Coronary artery (tissue), 2 donors: Measurements from ENCODE around the gene NLRP6.
"Not testable (repeated sequence)": the region's sequence is repeated elsewhere in the genome, so short reads cannot be mapped to it uniquely, and the experiment has no call there.

ENCODE experiments used
- DNase-seq: peaks from one replicate; pipeline ENCODE4 v3.0.0-alpha.2; 2017; ENCODE audit warnings: low spot score
- H3K27ac ChIP-seq, 2 donors: fragments of 200-600 bp; sonication (generic); one replicate each; pipeline ENCODE4 v1.5.1; 2016 to 2019
- H3K4me3 ChIP-seq: fragments of 200-600 bp; sonication (generic); 2 replicates; pipeline ENCODE4 v1.5.1; 2016; ENCODE audit warnings: mild to moderate bottlenecking, moderate library complexity
- CTCF ChIP-seq: fragments of 200-600 bp; sonication (generic); IDR thresholded peaks from one replicate; pipeline ENCODE4 v1.5.1; 2019; ENCODE audit warnings: antibody characterized with exemption

The NLRP6 gene

GRCh38 chr11:299951-300735 is 21.9 kb downstream of the NLRP6 start:
- DNase-seq, result no peak
- H3K27ac ChIP-seq, result no peak overlapping the region
- no peak for TF ChIP-seq CTCF
- H3K4me3 ChIP-seq, result no peak overlapping the region

GRCh38 chr11:303363-303762 is 25.2 kb downstream of the NLRP6 start:
- TF ChIP-seq CTCF, result no peak
- Histone ChIP-seq H3K4me3 (no peak overlapping the region), H3K27ac (no peak overlapping the region)
- DNase-seq, result no peak

DNA sequence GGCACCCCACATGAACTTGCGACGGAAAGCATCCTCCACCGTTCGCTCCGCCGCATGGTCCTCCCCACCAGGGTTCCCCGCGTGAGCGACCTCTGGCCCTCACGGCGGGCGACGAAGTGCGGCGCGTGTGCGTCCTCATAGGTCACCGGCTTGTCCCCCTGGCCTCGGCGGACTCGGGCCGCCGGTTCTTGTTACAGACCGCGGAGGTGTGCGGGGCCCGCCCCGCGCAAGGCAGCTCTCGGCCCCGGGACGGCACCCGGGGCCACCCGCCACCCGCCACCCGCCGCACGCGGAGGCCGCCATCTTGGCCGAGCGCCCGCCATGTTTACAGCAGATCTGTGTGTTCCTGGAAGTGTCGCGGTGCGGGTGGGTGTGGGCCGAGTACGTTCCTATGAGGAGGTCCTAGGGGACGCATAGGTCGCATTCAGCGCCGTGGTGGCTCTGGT is 25.9 kb downstream of the NLRP6 start:
- Histone ChIP-seq H3K27ac (no peak overlapping the region), H3K4me3 (no peak overlapping the region)
- no peak for DNase-seq
- no peak for TF ChIP-seq CTCF

DNA sequence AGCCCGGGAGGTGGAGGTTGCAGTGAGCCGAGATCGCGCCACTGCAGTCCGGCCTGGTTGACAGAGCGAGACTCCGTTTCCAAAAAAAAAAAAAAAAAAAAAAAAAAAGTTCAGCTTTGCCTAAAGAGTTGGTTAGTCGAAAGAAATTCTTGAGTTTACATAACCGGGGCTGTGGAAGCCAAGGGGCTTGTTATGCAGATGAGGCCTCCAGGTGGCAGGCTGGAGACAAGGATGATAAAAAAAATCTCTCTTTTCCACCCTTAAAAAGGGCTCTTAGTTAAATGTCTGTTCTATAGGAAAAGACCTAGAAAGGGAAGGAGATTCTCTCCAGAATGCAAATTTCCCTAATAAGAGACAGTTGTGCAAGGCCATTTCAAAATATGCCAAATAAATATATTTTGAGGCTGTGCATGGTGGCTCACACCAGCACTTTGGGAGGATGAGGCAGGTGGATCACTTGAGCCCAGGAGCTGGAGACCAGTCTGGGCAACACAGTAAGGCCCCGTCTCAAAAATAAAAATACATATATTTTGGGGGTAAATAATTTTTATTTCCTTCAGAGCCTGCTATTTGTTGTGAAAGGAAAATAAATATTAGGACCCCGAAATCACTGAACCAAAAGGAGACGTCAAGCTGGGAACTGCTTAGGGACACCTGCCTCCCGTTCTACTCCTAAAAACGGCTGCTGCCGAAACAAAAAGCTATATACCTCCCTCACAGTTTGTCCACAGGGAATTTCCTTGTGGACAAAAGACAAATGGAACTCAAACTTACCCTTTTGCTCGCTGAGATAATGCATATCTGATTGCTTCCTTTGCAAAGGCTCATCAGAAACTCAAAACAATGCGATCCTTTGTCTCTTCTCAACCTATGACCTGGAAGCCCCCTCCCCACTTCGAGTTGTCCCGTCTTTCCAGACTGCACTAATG is 27.0 kb downstream of the NLRP6 start:
- peak; percentile 30 for TF ChIP-seq CTCF
- no peak overlapping the region for H3K4me3 ChIP-seq
- H3K27ac ChIP-seq, result peak overlapping the region in 1 of 2 donors; percentile 33

GRCh38 chr11:305844-306211 is 27.6 kb downstream of the NLRP6 start:
- TF ChIP-seq CTCF, result no peak
- DNase-seq, result no peak
- no peak overlapping the region for H3K4me3 ChIP-seq
- H3K27ac ChIP-seq, result peak overlapping the region in 1 of 2 donors; percentile 33

More for the DNA sequence above, 27.0 kb downstream of the NLRP6 start:
- no peak for DNase-seq

- no peak for DNase-seq
- no peak for TF ChIP-seq CTCF
- H3K27ac ChIP-seq, result peak overlapping the region in 1 of 2 donors; percentile 89
- no peak overlapping the region for H3K4me3 ChIP-seq
Measured at GRCh38 chr11:306645-307371, 28.6 kb downstream of the NLRP6 start.

DNA sequence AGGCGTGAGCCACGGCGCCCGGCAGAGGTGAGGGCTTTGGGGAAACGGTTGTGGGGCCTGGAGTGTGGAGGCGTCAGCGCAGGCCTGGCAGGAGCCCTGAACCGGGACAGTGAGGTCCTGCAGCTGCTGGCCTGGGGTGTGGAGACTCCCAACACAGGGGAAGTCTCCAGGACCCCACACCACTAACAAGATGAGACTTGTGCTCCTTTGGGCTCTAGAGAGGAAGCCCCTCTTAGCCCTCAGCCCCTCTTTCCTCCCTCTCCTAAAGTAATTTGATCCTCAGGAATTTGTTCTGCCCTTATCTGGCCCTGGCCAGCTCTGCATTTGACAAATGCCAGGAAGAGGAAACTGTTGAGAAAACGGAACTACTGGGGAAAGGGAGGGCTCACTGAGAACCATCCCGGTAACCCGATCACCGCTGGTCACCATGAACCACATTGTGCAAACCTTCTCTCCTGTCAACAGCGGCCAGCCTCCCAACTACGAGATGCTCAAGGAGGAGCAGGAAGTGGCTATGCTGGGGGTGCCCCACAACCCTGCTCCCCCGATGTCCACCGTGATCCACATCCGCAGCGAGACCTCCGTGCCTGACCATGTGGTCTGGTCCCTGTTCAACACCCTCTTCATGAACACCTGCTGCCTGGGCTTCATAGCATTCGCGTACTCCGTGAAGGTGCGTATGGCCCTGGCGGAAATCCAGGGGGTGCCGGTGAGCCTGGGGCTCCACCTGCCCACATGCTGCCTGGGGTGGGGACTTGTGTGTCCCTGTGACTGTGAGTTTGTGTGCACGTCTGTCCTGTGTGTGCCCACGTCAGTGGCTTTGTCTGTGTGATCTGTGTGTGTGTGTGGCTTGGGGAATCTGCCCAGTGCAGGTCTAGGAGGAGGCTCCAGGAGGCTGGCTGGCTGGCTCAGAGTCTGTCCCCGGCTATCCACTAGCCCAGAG is 29.8 kb downstream of the NLRP6 start, which contains the start of gene IFITM2:
Gene IFITM2, plus strand, starts transcription at position 51 of the 943 bp plus-strand sequence. Its CDS starts 377 bp downstream, at position 428.
- H3K4me3 ChIP-seq, result peak within 1 kb of the TSS; percentile 73
- DNase-seq, result peak; percentile 90

DNA sequence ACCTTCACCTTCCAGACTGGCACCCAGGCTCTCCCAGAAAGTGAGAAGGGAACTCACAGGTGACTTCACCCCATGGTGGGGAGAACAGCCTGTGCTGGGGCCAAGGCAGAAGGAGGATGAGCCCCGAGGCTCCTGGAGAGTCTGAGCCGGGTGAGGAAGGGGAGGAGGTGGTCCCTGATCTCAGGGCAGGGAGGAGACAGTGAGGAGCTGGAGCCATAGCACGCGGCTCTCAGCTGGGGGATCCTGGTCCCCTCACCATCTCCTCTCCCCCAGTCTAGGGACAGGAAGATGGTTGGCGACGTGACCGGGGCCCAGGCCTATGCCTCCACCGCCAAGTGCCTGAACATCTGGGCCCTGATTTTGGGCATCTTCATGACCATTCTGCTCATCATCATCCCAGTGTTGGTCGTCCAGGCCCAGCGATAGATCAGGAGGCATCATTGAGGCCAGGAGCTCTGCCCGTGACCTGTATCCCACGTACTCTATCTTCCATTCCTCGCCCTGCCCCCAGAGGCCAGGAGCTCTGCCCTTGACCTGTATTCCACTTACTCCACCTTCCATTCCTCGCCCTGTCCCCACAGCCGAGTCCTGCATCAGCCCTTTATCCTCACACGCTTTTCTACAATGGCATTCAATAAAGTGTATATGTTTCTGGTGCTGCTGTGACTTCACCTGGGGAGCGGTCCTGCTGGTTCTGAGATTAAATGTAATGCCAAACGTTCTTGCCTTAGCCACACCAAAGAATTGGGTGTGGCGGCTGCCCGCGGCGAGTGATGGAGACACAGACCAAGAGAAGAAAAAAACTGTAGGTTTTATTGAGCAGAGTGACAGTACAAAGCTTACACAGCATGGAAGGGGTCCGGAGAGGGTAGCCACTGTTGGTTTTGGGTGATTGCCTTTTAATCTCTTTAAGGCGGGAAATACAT is 30.8 kb downstream of the NLRP6 start:
- peak overlapping the region; percentile 73 for H3K4me3 ChIP-seq
- H3K27ac ChIP-seq, result peak overlapping the region; percentile 70 to 89
- DNase-seq, result not testable (repeated sequence)

More for the DNA sequence above, 29.8 kb downstream of the NLRP6 start, which contains the start of gene IFITM2:
- H3K27ac ChIP-seq, result peak within 1 kb of the TSS; percentile 70 to 89
